ENCODE results near the gene TCERG1L. TPM values are rescaled to one million over a fixed set of nuclear protein-coding genes. Genes with fewer than 3 reads are reported as not detected.

Gene TCERG1L
- total RNA-seq, 2 experiments from 2014 or later: 0.08 TPM; not detected in 1

DNA sequence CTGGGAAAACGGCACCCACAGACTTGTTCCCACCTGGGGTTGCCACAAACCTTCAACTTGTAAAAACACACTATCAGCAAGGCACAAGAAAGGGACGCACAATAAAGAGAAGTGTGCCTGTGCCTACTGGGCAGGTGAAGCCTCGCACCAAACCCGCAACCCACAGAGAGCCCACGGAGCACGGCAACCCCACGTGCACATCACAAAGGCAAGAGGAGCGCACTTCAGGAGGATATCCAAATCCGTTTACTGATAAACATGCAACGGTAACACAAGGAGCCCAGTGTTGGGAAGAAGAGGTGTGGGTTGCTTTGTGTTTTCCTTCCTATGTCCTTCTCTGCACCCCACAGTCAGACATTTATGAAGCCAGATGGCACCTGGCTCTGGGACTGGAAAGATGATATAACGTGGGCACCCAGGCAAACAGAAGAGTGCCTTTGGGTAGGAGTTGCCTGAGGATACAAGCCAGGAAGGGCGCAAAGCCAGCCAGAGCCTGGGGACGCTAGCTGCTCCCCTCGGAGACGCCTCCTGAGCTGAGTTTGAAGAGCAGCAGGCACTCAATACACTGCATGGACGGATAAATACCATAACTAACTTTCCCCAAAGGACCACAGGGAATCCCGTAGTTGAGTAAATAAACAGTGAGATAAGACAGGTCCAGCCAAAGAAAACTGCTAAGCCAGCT is 41.6 kb downstream of the TCERG1L start:
- H3K9me3 Mint-ChIP-seq: no peaks in the 10 kb centered on the region
- no peaks in the 10 kb centered on the region for H3K4me1 Mint-ChIP-seq
- no peaks in the 10 kb centered on the region for H3K27me3 Mint-ChIP-seq
- no peak overlapping the region for H3K4me3 Mint-ChIP-seq
- no peaks in the 10 kb centered on the region for H3K36me3 Mint-ChIP-seq
- no peak overlapping the region for H3K27ac Mint-ChIP-seq
- DNase-seq: no peak

DNA sequence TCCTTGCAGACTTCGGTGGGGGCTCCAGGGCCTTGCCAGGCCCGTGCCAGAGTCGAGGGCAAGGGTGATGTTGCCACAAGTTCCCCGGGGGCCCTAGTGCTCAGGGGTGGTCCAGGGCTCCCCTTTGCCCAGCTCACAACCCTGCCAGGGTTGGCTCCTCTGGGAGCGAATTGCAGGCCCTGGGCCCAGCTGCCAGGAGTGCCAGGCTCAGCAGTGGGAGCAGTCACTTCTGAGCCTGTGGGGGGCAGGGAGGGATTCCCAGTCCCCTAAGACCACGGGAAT is 43.8 kb downstream of the TCERG1L start:
- no peaks in the 10 kb centered on the region for H3K4me1 Mint-ChIP-seq
- no peaks in the 10 kb centered on the region for H3K36me3 Mint-ChIP-seq
- H3K27ac Mint-ChIP-seq: no peak overlapping the region
- H3K9me3 Mint-ChIP-seq: no peaks in the 10 kb centered on the region
- no peak for DNase-seq
- no peak overlapping the region for H3K4me3 Mint-ChIP-seq
- no peaks in the 10 kb centered on the region for H3K27me3 Mint-ChIP-seq

DNA sequence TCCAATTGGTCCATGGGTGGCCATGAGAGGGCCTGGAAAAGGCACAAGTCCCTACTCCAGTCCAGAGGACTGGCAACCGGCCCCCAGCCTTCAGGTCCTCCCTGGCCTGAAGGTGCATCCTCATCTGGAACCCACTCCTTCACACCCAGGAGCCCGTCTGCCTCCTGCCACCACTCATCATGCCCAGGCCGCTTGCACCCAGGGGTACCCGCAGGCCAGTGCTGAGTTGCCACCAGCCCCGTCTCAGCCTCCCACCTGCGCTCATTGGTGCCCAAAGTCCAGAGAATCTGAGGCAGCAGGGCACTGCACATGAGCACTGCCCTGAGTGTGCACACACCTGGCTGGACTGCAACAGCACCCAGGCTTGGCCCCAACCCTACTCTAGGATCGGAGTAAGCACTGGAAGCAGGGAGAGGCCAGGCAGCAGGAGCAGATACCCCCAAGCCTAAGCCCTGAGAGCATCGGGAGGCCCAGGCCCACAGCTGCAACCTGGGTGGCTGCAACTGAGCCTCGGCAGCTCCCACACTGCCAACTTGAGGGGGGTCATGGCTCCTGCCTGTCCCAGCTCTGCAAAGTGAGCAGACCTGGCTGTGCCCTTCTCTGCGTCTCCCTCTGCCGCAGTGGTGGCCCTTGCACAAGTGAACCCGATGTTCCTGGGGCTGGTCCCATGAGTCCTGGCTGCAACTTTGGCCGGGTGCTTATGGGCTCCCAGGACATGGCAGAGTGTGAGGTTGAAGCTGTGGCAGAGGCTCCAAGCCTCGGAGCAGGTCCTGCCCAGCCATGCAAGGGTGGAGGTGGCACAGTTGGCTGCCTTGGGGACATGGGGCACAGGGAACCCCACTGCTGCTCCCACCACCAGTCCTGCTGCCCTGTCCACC is 44.3 kb downstream of the TCERG1L start:
- Mint-ChIP-seq H3K9me3 (no peaks in the 10 kb centered on the region), H3K36me3 (no peaks in the 10 kb centered on the region), H3K4me1 (no peaks in the 10 kb centered on the region), H3K4me3 (no peak overlapping the region), H3K27ac (no peak overlapping the region), H3K27me3 (no peaks in the 10 kb centered on the region)
- DNase-seq: no peak

DNA sequence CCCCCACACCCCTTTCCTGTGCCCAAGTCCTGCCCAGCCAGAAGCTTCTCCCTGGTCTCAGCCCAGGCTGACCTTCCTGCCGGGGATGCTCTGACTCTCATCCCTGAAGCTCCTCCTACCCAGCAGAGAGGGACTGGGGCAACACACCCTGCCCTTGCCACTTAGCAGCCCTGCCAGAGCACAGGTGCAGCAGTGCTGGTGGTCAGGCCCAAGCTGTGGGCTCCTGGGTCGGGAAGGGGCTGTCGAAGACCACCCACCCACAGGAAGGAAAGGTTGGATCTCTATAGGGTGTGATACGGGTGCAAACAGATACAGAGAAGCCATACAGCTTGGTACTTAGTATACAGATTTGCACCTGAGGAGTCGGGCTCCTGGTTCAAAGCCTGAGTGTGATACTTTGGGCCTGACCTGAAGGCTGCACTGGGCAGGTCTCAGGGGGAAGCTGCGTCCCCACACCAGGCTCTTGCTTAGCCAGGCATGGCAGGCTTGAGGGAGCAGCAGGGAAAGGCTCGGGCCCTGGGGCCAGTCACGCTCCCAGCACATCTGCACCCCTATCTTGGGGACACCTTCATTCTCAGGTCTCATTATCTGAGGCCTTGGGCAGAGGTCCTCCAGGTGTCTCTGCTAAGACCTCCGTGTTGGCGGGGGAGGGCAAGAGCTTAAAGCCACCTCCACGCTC is 47.3 kb downstream of the TCERG1L start:
- Mint-ChIP-seq H3K9me3 (no peaks in the 10 kb centered on the region), H3K36me3 (no peaks in the 10 kb centered on the region), H3K4me3 (no peak overlapping the region), H3K27ac (no peak overlapping the region), H3K4me1 (no peaks in the 10 kb centered on the region), H3K27me3 (no peaks in the 10 kb centered on the region)
- DNase-seq: no peak

DNA sequence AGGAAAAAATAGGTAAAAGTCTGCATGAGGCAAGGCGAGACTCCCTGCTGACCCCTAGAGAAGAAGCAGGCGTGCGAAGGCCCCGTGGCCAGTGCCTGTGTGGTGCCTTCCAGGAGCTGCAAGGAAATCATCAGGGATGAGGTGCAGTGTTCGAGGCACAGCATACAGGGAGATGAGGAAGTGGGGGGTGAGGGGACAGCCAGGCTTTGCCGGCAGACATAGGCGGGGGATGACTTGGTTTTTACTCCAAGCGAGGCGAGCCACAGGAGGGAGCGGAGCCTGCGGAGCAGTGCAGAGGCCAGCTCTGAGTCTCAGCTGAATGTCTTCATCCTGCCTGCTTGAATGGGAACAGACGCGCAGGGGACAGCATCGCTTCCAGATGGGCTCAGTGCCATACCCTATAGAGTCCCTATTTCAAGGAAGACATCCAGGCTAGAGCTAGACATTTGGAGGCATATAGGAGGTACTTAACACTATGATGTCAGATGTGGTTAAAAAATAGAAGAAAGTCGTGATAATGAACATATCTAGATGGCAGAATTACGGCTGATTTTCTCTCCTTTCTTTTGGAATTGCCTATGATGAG is 49.5 kb downstream of the TCERG1L start:
- Mint-ChIP-seq H3K27ac (no peak overlapping the region), H3K4me3 (no peak overlapping the region), H3K27me3 (no peaks in the 10 kb centered on the region), H3K9me3 (no peaks in the 10 kb centered on the region), H3K4me1 (no peaks in the 10 kb centered on the region), H3K36me3 (no peaks in the 10 kb centered on the region)
- no peak for DNase-seq

DNA sequence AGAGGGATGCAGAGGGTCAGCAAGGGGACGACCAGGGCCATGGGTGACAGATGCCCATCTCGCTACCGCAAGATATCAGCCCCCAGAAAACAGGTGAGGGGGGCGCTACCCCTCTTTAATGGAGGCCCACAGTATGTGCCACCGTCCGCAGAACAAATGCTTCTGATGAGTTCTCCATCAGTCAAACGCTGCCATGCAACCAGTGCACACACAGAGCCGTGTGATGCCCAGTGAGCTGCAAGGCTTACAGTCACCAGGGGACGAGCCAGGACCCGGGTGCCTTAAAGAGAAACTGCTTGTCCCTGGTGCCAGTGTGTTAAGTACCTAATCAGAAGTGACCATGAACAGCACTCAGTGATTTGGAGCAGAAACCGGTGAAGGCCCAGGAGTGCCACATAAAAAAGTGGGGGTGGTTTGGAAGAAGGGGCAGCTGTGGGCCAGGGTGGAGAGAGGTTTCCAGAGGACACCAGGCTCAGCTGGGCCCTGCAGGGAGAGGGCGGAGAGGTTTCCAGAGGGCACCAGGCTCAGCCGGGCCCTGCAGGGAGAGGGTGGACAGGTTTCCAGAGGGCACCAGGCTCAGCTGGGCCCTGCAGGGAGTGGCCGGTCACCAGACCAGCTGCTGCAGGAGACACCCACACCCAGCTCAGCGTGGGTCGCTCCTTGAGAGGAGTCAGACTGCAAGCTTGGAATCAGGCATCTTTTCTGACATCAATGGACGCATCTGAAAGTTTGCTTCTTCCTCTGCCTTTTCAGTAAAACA is 50.9 kb downstream of the TCERG1L start:
- no peak for DNase-seq
- H3K4me3 Mint-ChIP-seq: no peak overlapping the region
- H3K9me3 Mint-ChIP-seq: no peaks in the 10 kb centered on the region
- no peak overlapping the region for H3K27ac Mint-ChIP-seq
- H3K4me1 Mint-ChIP-seq: no peaks in the 10 kb centered on the region
- no peaks in the 10 kb centered on the region for H3K27me3 Mint-ChIP-seq
- no peaks in the 10 kb centered on the region for H3K36me3 Mint-ChIP-seq

DNA sequence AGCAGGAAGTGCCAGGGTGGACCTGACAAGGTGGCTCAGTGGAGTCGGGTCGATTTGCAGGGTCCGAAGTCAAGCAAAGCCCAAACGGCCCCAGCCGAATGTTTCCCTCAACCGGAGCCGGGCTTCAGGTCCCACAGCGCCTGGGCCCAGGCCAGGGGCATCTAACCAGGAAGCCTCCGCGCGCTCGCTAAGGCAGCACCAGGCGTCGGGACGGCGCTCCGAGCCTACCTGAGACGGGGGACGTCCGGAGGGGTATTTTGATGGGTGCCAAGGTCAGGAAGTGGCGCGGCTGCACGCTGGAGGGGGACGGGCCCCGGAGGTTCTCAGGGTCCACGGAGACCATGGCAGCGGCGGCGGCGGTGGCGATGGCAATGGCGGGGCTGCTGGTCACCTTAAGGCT is 51.5 kb downstream of the TCERG1L start:
- Mint-ChIP-seq H3K27me3 (no peaks in the 10 kb centered on the region), H3K9me3 (no peaks in the 10 kb centered on the region), H3K27ac (no peak overlapping the region), H3K4me1 (no peaks in the 10 kb centered on the region), H3K4me3 (no peak overlapping the region), H3K36me3 (no peaks in the 10 kb centered on the region)
- DNase-seq: no peak

DNA sequence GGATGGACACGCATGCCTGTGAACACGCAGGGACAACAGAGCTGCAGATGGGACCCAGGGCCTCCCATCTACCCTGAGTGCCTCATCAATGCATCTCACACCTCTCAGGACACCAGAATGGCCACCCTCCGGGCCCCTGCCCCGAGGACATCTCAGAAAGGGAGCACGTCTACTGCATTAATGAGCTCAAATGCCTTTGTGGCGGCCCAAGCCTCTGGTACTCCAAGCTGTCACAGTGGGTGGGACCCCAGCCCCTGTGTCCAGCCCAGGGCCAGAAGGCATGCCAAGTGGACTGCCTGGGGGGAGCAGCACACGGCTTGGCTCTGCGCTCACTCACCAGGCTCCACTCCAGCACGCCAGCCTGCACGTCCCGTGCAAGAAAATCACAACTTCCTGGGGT is 52.0 kb downstream of the TCERG1L start:
- H3K27ac Mint-ChIP-seq: no peak overlapping the region
- H3K9me3 Mint-ChIP-seq: no peaks in the 10 kb centered on the region
- DNase-seq: no peak
- no peaks in the 10 kb centered on the region for H3K4me1 Mint-ChIP-seq
- no peak overlapping the region for H3K4me3 Mint-ChIP-seq
- H3K27me3 Mint-ChIP-seq: no peaks in the 10 kb centered on the region
- no peaks in the 10 kb centered on the region for H3K36me3 Mint-ChIP-seq

DNA sequence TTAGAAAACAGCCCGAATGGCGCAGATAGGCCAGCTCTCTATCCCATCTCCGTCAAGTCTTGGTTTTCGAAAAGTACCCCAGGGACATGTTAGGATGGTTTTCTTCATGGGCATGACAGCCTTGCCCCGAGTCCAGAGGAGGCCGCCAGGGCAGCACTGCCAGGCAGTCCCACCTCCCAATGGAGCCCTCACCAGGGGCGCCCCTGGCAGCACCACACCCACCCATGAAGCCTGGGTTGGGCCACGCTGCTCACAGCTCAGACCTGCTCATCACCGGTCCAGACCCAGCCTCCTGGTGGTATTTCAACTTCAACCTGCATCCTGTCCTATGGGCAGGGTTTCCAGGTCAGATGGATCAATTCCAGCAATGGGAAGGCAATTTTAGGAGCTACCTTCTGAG is 53.3 kb downstream of the TCERG1L start:
- Mint-ChIP-seq H3K27me3 (no peaks in the 10 kb centered on the region), H3K9me3 (no peaks in the 10 kb centered on the region), H3K36me3 (no peaks in the 10 kb centered on the region), H3K4me1 (no peaks in the 10 kb centered on the region), H3K4me3 (no peak overlapping the region), H3K27ac (no peak overlapping the region)
- DNase-seq: no peak

DNA sequence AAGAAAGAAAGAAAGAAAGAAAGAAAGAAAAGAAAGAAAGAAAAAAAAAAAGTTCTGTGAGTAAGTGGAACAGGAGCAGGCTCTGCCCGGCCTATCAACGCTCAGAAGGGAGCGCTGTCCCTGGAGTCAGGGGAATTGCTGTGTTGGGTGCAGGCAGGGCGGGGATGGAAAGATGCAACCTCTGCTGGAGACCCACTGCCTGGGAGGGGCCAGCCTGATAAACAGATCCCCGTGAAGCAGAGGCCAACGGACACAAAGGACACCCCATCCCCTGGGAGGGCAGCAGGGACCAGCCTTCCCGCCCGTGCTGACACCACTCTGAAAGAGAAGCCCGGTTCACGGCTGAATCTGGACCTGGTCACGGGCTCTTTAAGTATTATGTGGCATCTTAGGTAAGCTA is 54.5 kb downstream of the TCERG1L start:
- Mint-ChIP-seq H3K36me3 (no peaks in the 10 kb centered on the region), H3K9me3 (no peaks in the 10 kb centered on the region), H3K4me1 (no peaks in the 10 kb centered on the region), H3K27me3 (no peaks in the 10 kb centered on the region), H3K27ac (no peak overlapping the region), H3K4me3 (no peak overlapping the region)
- no peak for DNase-seq

DNA sequence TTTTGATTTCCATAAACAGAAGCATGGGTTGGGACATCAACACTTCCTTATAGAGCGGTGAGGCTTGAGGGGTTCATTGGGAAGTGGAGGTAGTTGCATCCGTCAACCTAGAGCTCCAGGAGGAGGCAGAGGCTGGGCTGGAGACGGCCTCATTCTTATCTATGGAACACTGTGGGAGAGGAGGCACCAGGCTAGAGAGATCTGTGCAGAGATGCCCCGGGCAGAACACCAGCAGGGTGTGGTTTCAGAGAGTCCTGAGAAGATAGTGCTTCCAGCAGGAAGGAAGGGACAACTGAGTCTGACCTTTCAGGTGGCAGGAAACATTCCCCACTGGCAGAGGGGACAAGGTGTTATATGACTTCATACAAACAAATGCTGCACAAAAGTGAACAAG is 56.7 kb downstream of the TCERG1L start:
- Mint-ChIP-seq H3K4me3 (no peak overlapping the region), H3K27ac (no peak overlapping the region), H3K36me3 (no peaks in the 10 kb centered on the region), H3K27me3 (peaks cover 12% of the 10 kb centered on the region), H3K4me1 (no peaks in the 10 kb centered on the region), H3K9me3 (no peaks in the 10 kb centered on the region)
- DNase-seq: no peak

DNA sequence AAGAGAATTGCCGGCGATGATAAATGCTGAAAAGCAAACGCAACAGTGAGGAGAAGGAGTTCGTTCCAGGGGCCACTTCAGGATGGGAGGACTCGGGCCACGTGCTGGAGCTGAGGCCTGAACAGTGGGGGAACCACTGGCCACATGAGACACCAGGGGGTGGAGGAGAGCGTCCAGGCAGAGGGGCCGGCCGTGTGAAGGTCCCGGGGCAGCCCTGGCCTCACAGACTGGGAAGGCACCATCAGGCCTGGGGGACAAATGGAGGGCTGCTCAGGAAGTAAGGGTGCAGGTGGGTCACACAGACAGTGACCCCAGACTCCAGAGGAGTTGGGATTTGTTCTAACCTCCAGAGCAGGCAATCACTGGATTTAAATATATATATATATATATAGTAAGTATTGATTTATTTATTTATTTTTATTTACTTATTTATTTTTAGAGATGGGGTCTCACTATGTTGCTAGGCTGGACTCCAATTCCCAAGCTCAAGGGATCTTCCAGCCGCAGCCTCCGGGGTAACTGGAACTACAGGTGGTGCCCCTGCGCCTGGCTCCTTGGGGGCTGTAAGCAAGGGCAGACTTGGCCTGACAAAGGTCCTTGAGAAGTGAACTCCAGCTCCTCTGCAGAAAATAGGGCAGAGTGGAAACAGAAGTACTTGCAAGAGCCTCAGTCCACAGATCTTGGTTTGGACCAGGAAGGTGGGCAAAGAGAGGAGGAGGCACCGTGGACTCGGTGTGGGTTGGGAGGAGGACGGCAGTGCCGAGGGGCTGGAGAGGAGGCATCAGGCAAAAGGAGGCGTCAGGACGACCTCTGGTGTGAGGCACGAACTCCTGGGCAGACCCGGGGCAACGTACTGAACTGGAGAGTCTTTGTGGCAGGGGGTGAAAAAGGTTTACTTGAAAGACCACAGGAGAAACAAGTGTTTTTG is 57.3 kb downstream of the TCERG1L start:
- Mint-ChIP-seq H3K4me3 (no peak overlapping the region), H3K27me3 (peaks cover 12% of the 10 kb centered on the region), H3K27ac (no peak overlapping the region), H3K36me3 (no peaks in the 10 kb centered on the region), H3K9me3 (no peaks in the 10 kb centered on the region), H3K4me1 (no peaks in the 10 kb centered on the region)
- no peak for DNase-seq

DNA sequence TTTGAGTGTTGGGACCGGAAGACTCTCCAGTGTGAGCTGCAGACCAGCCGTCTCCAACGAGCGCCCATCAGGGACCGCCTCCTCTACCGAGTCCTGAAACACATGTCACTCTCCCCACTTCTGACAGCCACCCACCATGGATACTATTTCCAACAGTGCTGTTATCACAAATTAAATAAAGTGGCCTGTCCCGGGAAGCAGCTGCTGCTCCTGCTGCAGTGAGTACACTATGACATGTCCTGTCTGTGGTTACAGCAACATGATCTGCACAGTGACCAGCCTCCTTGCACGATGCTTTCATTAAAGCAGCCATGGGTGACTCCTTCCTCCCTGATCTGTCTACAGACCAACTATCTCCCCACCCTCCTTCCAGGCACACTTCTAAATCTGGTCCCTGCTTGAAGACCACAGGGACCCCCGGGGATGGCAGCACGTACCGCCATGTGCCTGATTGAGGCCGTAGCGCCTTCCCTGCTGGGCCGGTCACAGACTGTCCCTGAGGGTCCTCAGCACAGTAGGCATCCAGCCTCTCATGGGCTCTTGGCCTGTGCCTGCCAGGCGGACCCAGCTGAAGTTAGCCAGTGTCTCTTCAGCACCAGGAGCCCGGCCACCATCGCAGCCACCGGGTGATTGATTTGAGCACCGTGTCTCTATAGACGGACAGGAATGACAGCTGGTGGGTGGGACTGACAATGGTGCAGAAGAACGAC is 58.8 kb downstream of the TCERG1L start:
- Mint-ChIP-seq H3K27ac (no peak overlapping the region), H3K9me3 (no peaks in the 10 kb centered on the region), H3K27me3 (peaks cover 12% of the 10 kb centered on the region), H3K4me1 (no peaks in the 10 kb centered on the region), H3K36me3 (no peaks in the 10 kb centered on the region), H3K4me3 (no peak overlapping the region)
- no peak for DNase-seq

All from activated naive CD8-positive, alpha-beta T cell treated with anti-CD3 and anti-CD28 coated beads for 36 hours (primary cell).